DOHH2 (cell line): ENCODE data around the gene RNF34.
A peak's percentile ranks its signal among the peaks of the same experiment; 100 is the strongest.

Experiments used
- H3F3A ChIP-seq: fragments of 200-600 bp; sonication (generic), shearing (Covaris generic); 2 replicates; pipeline ENCODE4 v1.6.0; 2016; ENCODE audit warnings: antibody characterized with exemption, mild to moderate bottlenecking; ENCODE audit not compliant: control insufficient read depth, insufficient read depth
- H3K27ac ChIP-seq: fragments of 200-600 bp; sonication (generic); 2 replicates; pipeline ENCODE4 v1.5.1; 2014; ENCODE audit warnings: low read depth, mild to moderate bottlenecking, low read length, moderate library complexity
- H3K27me3 ChIP-seq: fragments of 200-600 bp; sonication (generic); 2 replicates; pipeline ENCODE4 v1.6.1; 2014; ENCODE audit warnings: mild to moderate bottlenecking, low read length, mixed read lengths; ENCODE audit not compliant: control insufficient read depth
- H3K36me3 ChIP-seq: fragments of 200-600 bp; sonication (generic); 2 replicates; pipeline ENCODE4 v1.6.1; 2014; ENCODE audit warnings: mild to moderate bottlenecking, low read length, moderate library complexity, mixed read lengths; ENCODE audit not compliant: control insufficient read depth
- H3K4me1 ChIP-seq: fragments of 200-600 bp; sonication (generic); 2 replicates; pipeline ENCODE4 v1.6.1; 2014; ENCODE audit warnings: mild to moderate bottlenecking, low read length, mixed read lengths; ENCODE audit not compliant: control insufficient read depth
- H3K4me2 ChIP-seq: fragments of 200-600 bp; sonication (generic); 2 replicates; pipeline ENCODE4 v1.6.0; 2014; ENCODE audit warnings: mild to moderate bottlenecking, low read length, moderate library complexity
- H3K4me3 ChIP-seq: fragments of 200-600 bp; sonication (generic); 2 replicates; pipeline ENCODE4 v1.5.1; 2014; ENCODE audit warnings: mild to moderate bottlenecking, low read length, mixed read lengths
- H3K79me2 ChIP-seq: fragments of 200-600 bp; sonication (generic); 2 replicates; pipeline ENCODE4 v1.6.1; 2014; ENCODE audit warnings: mild to moderate bottlenecking, low read length, mixed read lengths; ENCODE audit not compliant: control insufficient read depth
- H3K9me2 ChIP-seq: fragments of 200-600 bp; sonication (generic); replicated peaks from 2 replicates; pipeline ENCODE4 v1.6.1; 2014; ENCODE audit warnings: mild to moderate bottlenecking, low read length, mixed read lengths; ENCODE audit not compliant: control insufficient read depth
- H3K9me3 ChIP-seq: fragments of 200-600 bp; sonication (generic); 2 replicates; pipeline ENCODE4 v1.6.1; 2014; ENCODE audit warnings: antibody characterized with exemption, low read length, mixed read lengths; ENCODE audit not compliant: control insufficient read depth, insufficient read depth
- H4K20me1 ChIP-seq: fragments of 200-600 bp; sonication (generic); 2 replicates; pipeline ENCODE4 v1.6.0; 2014; ENCODE audit warnings: low read depth, mild to moderate bottlenecking, antibody characterized with exemption, low read length, moderate library complexity; ENCODE audit not compliant: control insufficient read depth, insufficient read depth
- CTCF ChIP-seq: fragments of 200-600 bp; sonication (generic); IDR thresholded peaks from one replicate; pipeline ENCODE4 v1.5.1; 2014; ENCODE audit warnings: antibody characterized with exemption, mild to moderate bottlenecking, low read depth, low read length; ENCODE audit not compliant: poor library complexity, severe bottlenecking
- EZH2phosphoT487 ChIP-seq: fragments of 200-600 bp; sonication (generic); IDR thresholded peaks from 2 replicates; pipeline ENCODE4 v1.6.1; 2017; ENCODE audit warnings: borderline replicate concordance, mild to moderate bottlenecking, antibody characterized with exemption, low read length, moderate library complexity, mixed read lengths

The RNF34 gene

GRCh38 chr12:121424624-121424975, 24.7 kb downstream of the RNF34 start:
- H3K79me2 ChIP-seq, result peaks cover 37% of the 10 kb centered on the region
- TF ChIP-seq CTCF (no peak), EZH2phosphoT487 (no peak)
- peak overlapping the region; percentile 95 for H3K27ac ChIP-seq
- peak overlapping the region; percentile 58 for H3K4me3 ChIP-seq
- peak overlapping the region; percentile 64 for H3K4me2 ChIP-seq
- no peaks in the 10 kb centered on the region for H3K9me2 ChIP-seq
- peaks cover 87% of the 10 kb centered on the region for H3K36me3 ChIP-seq
- H3K4me1 ChIP-seq, result peaks cover 48% of the 10 kb centered on the region
- H3F3A ChIP-seq, result peaks cover 43% of the 10 kb centered on the region
- no peaks in the 10 kb centered on the region for H4K20me1 ChIP-seq
- no peaks in the 10 kb centered on the region for H3K9me3 ChIP-seq
- no peaks in the 10 kb centered on the region for H3K27me3 ChIP-seq

GRCh38 chr12:121427556-121428050, 27.7 kb downstream of the RNF34 start:
- Histone ChIP-seq H3K4me3 (no peak overlapping the region), H3F3A (peaks cover 40% of the 10 kb centered on the region), H3K79me2 (peaks cover 28% of the 10 kb centered on the region), H3K9me3 (no peaks in the 10 kb centered on the region), H3K4me2 (peak overlapping the region; percentile 64; the same call in 1 of the 2 replicates), H3K27ac (peak overlapping the region; percentile 95), H3K9me2 (no peaks in the 10 kb centered on the region), H4K20me1 (no peaks in the 10 kb centered on the region), H3K36me3 (peaks cover 85% of the 10 kb centered on the region), H3K27me3 (no peaks in the 10 kb centered on the region), H3K4me1 (peaks cover 48% of the 10 kb centered on the region)
- no peak for TF ChIP-seq CTCF
- TF ChIP-seq EZH2phosphoT487, result no peak

- no peak for TF ChIP-seq CTCF
- no peak for TF ChIP-seq EZH2phosphoT487
- 0 out of 2 replicates have a peak overlapping the region, but pooled peaks have one; percentile 9 for H3K27ac ChIP-seq
- H3K9me3 ChIP-seq, result no peaks in the 10 kb centered on the region
- peaks cover 85% of the 10 kb centered on the region for H3K36me3 ChIP-seq
- H3F3A ChIP-seq, result peaks cover 39% of the 10 kb centered on the region
- no peaks in the 10 kb centered on the region for H3K27me3 ChIP-seq
- H3K4me2 ChIP-seq, result no peak overlapping the region
- H3K4me3 ChIP-seq, result no peak overlapping the region
- H3K79me2 ChIP-seq, result peaks cover 33% of the 10 kb centered on the region
- no peaks in the 10 kb centered on the region for H3K9me2 ChIP-seq
- peaks cover 51% of the 10 kb centered on the region for H3K4me1 ChIP-seq
- H4K20me1 ChIP-seq, result no peaks in the 10 kb centered on the region
Measured at GRCh38 chr12:121428883-121429282, 29.0 kb downstream of the RNF34 start.
